GM12801 (cell line): ENCODE measurements around the gene ATXN10.

Source experiments
- CTCF ChIP-seq: IDR thresholded peaks from one replicate; pipeline ENCODE4 v1.5.1; 2011; ENCODE audit warnings: control low read depth; ENCODE audit not compliant: insufficient read length; ENCODE audit errors: extremely low read depth

Gene ATXN10

GRCh38 chr22:45743687-45744086, 72.1 kb downstream of the ATXN10 start:
- TF ChIP-seq CTCF = no peak

- no peak for TF ChIP-seq CTCF
These were observed 72.8 kb downstream of the ATXN10 start for GRCh38 chr22:45744442-45744841.

GRCh38 chr22:45750626-45751025, 79.0 kb downstream of the ATXN10 start:
- no peak for TF ChIP-seq CTCF

- TF ChIP-seq CTCF = no peak
These were observed 80.4 kb downstream of the ATXN10 start for GRCh38 chr22:45752036-45752435.

GRCh38 chr22:45754822-45755221, 83.2 kb downstream of the ATXN10 start:
- no peak for TF ChIP-seq CTCF

GRCh38 chr22:45756558-45756957, 84.9 kb downstream of the ATXN10 start:
- no peak for TF ChIP-seq CTCF

- TF ChIP-seq CTCF = no peak
These were observed 85.4 kb downstream of the ATXN10 start for GRCh38 chr22:45757068-45757467.

GRCh38 chr22:45757936-45758335, 86.3 kb downstream of the ATXN10 start:
- TF ChIP-seq CTCF = no peak
